WTC11 (cell line): Measurements from ENCODE around the gene ZNF547. TPM values are rescaled to one million over a fixed set of nuclear protein-coding genes. Genes with fewer than 3 reads are reported as not detected.

ENCODE experiments used
- ATAC-seq: fragments of 200-7000 bp; cut with Tn5 transposase; 2 replicates; pipeline ENCODE4 v1.10.0; 2021; ENCODE audit warnings: mild to moderate bottlenecking, moderate library complexity
- CTCF ChIA-PET: fragments of 300-600 bp; sonication (Branson Sonifier 250); formaldehyde crosslinking; loops from one replicate; lab custom pipeline; 2021; ENCODE audit warnings: antibody characterized with exemption; lab: Charles Lee
- POLR2A ChIA-PET: fragments of 350-600 bp; sonication (Branson Sonifier 250); formaldehyde crosslinking; loops from one replicate; lab custom pipeline; 2021; ENCODE audit warnings: antibody characterized with exemption; lab: Charles Lee
- DNase-seq: peaks from one replicate; pipeline ENCODE4 v3.0.0; 2021; ENCODE audit warnings: low spot score
- H3K27ac Mint-ChIP-seq: 2 replicates; pipeline ENCODE4 v1.8.0; 2021; ENCODE audit warnings: mixed read lengths
- H3K27me3 Mint-ChIP-seq: 2 replicates; pipeline ENCODE4 v1.8.0; 2021; ENCODE audit warnings: low read depth, mild to moderate bottlenecking, moderate library complexity, mixed read lengths
- H3K36me3 Mint-ChIP-seq: 2 replicates; pipeline ENCODE4 v1.8.0; 2021; ENCODE audit warnings: mixed read lengths
- H3K4me1 Mint-ChIP-seq: 2 replicates; pipeline ENCODE4 v1.8.0; 2022; ENCODE audit warnings: mixed read lengths
- H3K4me3 Mint-ChIP-seq: 2 replicates; pipeline ENCODE4 v1.8.0; 2021; ENCODE audit warnings: mild to moderate bottlenecking, moderate library complexity, mixed read lengths
- H3K9me3 Mint-ChIP-seq: 2 replicates; pipeline ENCODE4 v1.8.0; 2021; ENCODE audit warnings: mixed read lengths
- AR ChIP-seq: fragments of 250-450 bp; sonication (Bioruptor Pico); IDR thresholded peaks from 2 replicates; pipeline ENCODE4 v1.9.0; 2021; ENCODE audit warnings: mild to moderate bottlenecking
- ATF3 ChIP-seq: sonication (generic); formaldehyde crosslinking; conservative IDR thresholded peaks from 2 replicates; pipeline ENCODE4 v1.8.1; 2022; ENCODE audit warnings: mild to moderate bottlenecking, missing genetic modification reagents
- CBFB ChIP-seq: sonication (generic); formaldehyde crosslinking; IDR thresholded peaks from 2 replicates; pipeline ENCODE4 v1.8.1; 2022; ENCODE audit warnings: mild to moderate bottlenecking, low read depth, missing genetic modification reagents
- CREM ChIP-seq: sonication (generic); formaldehyde crosslinking; IDR thresholded peaks from 2 replicates; pipeline ENCODE4 v1.8.1; 2022; ENCODE audit warnings: mild to moderate bottlenecking, missing genetic modification reagents, moderate library complexity
- ESRRA ChIP-seq: sonication (generic); formaldehyde crosslinking; IDR thresholded peaks from 2 replicates; pipeline ENCODE4 v1.8.1; 2022; ENCODE audit warnings: mild to moderate bottlenecking, missing genetic modification reagents, borderline replicate concordance
- HMGA2 ChIP-seq: fragments of 250-450 bp; sonication (Bioruptor Pico); IDR thresholded peaks from 2 replicates; pipeline ENCODE4 v1.4.0; 2021; ENCODE audit warnings: mild to moderate bottlenecking, moderate library complexity
- NFYB ChIP-seq: sonication (generic); formaldehyde crosslinking; conservative IDR thresholded peaks from 2 replicates; pipeline ENCODE4 v1.8.0; 2022; ENCODE audit warnings: low read depth, missing genetic modification reagents
- SMAD3 ChIP-seq: sonication (generic); formaldehyde crosslinking; IDR thresholded peaks from 2 replicates; pipeline ENCODE4 v1.8.0; 2022; ENCODE audit warnings: missing genetic modification reagents, mild to moderate bottlenecking, borderline replicate concordance
- TCF7 ChIP-seq: sonication (generic); formaldehyde crosslinking; IDR thresholded peaks from 2 replicates; pipeline ENCODE4 v1.8.0; 2022; ENCODE audit warnings: mild to moderate bottlenecking, low read depth, missing genetic modification reagents, moderate library complexity
- USF1 ChIP-seq: sonication (generic); formaldehyde crosslinking; IDR thresholded peaks from 2 replicates; pipeline ENCODE4 v1.8.0; 2022; ENCODE audit warnings: mild to moderate bottlenecking, missing genetic modification reagents
- ZNF396 ChIP-seq: fragments of 250-450 bp; sonication (Bioruptor Pico); IDR thresholded peaks from 2 replicates; pipeline ENCODE4 v1.8.0; 2021; ENCODE audit warnings: mild to moderate bottlenecking, moderate library complexity, borderline replicate concordance
- ZNF532 ChIP-seq: fragments of 250-450 bp; sonication (Bioruptor Pico); IDR thresholded peaks from 2 replicates; pipeline ENCODE4 v1.9.0; 2021; ENCODE audit warnings: mild to moderate bottlenecking, borderline replicate concordance
- total RNA-seq: library from RNA; stranded (reverse); gene quantifications from 3 replicates; pipeline ENCODE4 v1.2.3, GENCODE V29; 2021
- TF ChIP-seq, protein P1 (sequence below): fragments of 250-450 bp; sonication (Bioruptor Pico); IDR thresholded peaks from 2 replicates; pipeline ENCODE4 v2.1.2; 2022; ENCODE audit warnings: mild to moderate bottlenecking, moderate library complexity

ZNF547 gene
- total RNA-seq, 1 experiment from 2014 or later: 2.3 TPM

GRCh38 chr19:57380923-57381322 lies 17.6 kb downstream of the ZNF547 start:
- peaks cover 36% of the 10 kb centered on the region for H3K9me3 Mint-ChIP-seq

More at GRCh38 chr19:57380923-57381322, 17.6 kb downstream of the ZNF547 start:
- no peak overlapping the region for H3K4me3 Mint-ChIP-seq
- H3K4me1 Mint-ChIP-seq: no peaks in the 10 kb centered on the region
- H3K27me3 Mint-ChIP-seq: peaks cover 4% of the 10 kb centered on the region; the same call in 1 of the 2 replicates
- ChIA-PET CTCF (no interaction called here), POLR2A (no interaction called here)
- no peak for ATAC-seq
- H3K27ac Mint-ChIP-seq: no peak overlapping the region
- no peak for DNase-seq
- peaks cover 33% of the 10 kb centered on the region for H3K36me3 Mint-ChIP-seq
- TF ChIP-seq, protein P1, sequence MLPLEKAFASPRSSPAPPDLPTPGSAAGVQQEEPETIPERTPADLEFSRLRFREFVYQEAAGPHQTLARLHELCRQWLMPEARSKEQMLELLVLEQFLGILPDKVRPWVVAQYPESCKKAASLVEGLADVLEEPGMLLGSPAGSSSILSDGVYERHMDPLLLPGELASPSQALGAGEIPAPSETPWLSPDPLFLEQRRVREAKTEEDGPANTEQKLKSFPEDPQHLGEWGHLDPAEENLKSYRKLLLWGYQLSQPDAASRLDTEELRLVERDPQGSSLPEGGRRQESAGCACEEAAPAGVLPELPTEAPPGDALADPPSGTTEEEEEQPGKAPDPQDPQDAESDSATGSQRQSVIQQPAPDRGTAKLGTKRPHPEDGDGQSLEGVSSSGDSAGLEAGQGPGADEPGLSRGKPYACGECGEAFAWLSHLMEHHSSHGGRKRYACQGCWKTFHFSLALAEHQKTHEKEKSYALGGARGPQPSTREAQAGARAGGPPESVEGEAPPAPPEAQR (CRISPR knock-in tag): no peak
- TF ChIP-seq ZNF396 (CRISPR knock-in tag): no peak
- no peak for TF ChIP-seq ZNF532 (CRISPR knock-in tag)
- TF ChIP-seq NFYB (CRISPR knock-in tag): no peak
- no peak for TF ChIP-seq CREM
- TF ChIP-seq SMAD3 (CRISPR knock-in tag): no peak
- TF ChIP-seq ATF3 (CRISPR knock-in tag): no peak
- no peak for TF ChIP-seq CBFB (CRISPR knock-in tag)
- no peak for TF ChIP-seq TCF7 (CRISPR knock-in tag)
- TF ChIP-seq HMGA2 (CRISPR knock-in tag): no peak
- TF ChIP-seq AR (CRISPR knock-in tag): no peak
- TF ChIP-seq USF1 (CRISPR knock-in tag): no peak
- no peak for TF ChIP-seq ESRRA (CRISPR knock-in tag)
